ENCODE results near the gene BIRC5.
A peak's percentile ranks its signal among the peaks of the same experiment; 100 is the strongest.

The BIRC5 gene

GRCh38 chr17:78247304-78247703, 33.3 kb downstream of the BIRC5 start:
- no peak for DNase-seq (ENCODE audit: extremely low read depth, low read depth)
- TF ChIP-seq CTCF (IDR thresholded peaks at IDR 0.05; ENCODE audit: low read depth, low read length), result no peak

DNA sequence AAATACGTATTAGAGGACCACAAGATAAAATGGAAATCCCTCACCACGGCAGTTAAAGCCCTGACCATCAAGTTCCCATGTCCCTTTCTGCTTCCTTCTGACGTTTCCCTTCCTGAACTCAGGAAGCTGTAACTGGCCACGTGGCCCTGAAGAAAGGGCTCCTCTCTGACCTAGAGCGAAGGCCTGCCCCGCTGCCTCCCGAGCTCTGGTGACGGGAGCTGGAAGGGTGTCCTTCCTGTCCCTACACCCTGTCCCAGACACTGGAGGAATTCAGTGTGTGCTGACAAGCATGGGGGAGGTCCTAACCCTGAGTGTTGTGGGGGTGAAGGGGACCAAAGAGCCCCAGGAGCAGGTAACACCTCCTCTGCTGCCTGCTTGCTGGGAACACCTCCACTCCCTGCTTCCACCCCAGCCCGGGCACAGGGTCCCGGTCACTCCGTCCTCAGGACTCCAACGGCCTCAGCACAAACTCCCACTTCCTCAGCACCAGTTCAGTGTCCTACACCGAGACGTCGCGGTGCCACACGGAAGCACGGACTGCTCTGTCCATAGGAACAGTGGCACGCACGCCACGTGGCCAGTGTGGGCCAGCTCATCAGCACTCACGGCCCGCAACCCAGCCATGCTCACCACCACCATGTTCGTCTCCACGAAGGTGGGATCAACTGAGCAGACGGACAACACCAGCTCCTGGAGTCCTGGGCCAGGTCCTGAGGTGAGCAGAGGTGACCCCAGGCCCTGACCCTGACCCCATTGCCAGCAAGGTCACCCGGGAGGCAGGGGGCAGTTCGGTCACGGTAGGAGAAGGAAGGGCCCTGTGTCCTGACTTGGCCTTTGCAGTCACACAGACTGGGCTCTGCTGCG, 34.2 kb downstream of the BIRC5 start:
- no peak for TF ChIP-seq CTCF (IDR thresholded peaks at IDR 0.05; ENCODE audit: low read depth, low read length)
- DNase-seq (ENCODE audit: extremely low read depth, low read depth), result no peak

- no peak for DNase-seq (ENCODE audit: extremely low read depth, low read depth)
- TF ChIP-seq CTCF (IDR thresholded peaks at IDR 0.05; ENCODE audit: low read depth, low read length), result no peak
These were observed 35.2 kb downstream of the BIRC5 start for GRCh38 chr17:78249074-78249817.

- no peak for DNase-seq (ENCODE audit: extremely low read depth, low read depth)
These were observed 36.1 kb downstream of the BIRC5 start for GRCh38 chr17:78249818-78250806.

GRCh38 chr17:78250891-78251772, 37.1 kb downstream of the BIRC5 start:
- DNase-seq (ENCODE audit: extremely low read depth, low read depth), result peak; percentile 66
- peak; percentile 99 for TF ChIP-seq CTCF (IDR thresholded peaks at IDR 0.05; ENCODE audit: low read depth, low read length)

More at GRCh38 chr17:78249818-78250806, 36.1 kb downstream of the BIRC5 start:
- no peak for TF ChIP-seq CTCF (IDR thresholded peaks at IDR 0.05; ENCODE audit: low read depth, low read length)

- TF ChIP-seq CTCF (IDR thresholded peaks at IDR 0.05; ENCODE audit: low read depth, low read length), result no peak
These were observed 37.7 kb downstream of the BIRC5 start for GRCh38 chr17:78251773-78252103.

More at GRCh38 chr17:78251773-78252103, 37.7 kb downstream of the BIRC5 start:
- no peak for DNase-seq (ENCODE audit: extremely low read depth, low read depth)

All from AG09319 (cell line).